DOHH2 (cell line): Measurements from ENCODE around the gene SBNO2.

Experiments used
- EZH2phosphoT487 ChIP-seq: fragments of 200-600 bp; sonication (generic); IDR thresholded peaks from 2 replicates; pipeline ENCODE4 v1.6.1; 2017; ENCODE audit warnings: borderline replicate concordance, mild to moderate bottlenecking, antibody characterized with exemption, low read length, moderate library complexity, mixed read lengths
- TF ChIP-seq, protein P1 (sequence below): fragments of 200-600 bp; sonication (generic); IDR thresholded peaks from one replicate; pipeline ENCODE4 v1.5.1; 2014; ENCODE audit warnings: antibody characterized with exemption, mild to moderate bottlenecking, low read depth, low read length; ENCODE audit not compliant: poor library complexity, severe bottlenecking

GRCh38 chr19:1134431-1134830, 39.6 kb downstream of the SBNO2 start:
- TF ChIP-seq, protein P1, sequence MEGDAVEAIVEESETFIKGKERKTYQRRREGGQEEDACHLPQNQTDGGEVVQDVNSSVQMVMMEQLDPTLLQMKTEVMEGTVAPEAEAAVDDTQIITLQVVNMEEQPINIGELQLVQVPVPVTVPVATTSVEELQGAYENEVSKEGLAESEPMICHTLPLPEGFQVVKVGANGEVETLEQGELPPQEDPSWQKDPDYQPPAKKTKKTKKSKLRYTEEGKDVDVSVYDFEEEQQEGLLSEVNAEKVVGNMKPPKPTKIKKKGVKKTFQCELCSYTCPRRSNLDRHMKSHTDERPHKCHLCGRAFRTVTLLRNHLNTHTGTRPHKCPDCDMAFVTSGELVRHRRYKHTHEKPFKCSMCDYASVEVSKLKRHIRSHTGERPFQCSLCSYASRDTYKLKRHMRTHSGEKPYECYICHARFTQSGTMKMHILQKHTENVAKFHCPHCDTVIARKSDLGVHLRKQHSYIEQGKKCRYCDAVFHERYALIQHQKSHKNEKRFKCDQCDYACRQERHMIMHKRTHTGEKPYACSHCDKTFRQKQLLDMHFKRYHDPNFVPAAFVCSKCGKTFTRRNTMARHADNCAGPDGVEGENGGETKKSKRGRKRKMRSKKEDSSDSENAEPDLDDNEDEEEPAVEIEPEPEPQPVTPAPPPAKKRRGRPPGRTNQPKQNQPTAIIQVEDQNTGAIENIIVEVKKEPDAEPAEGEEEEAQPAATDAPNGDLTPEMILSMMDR = no peak
- TF ChIP-seq EZH2phosphoT487 = no peak
